Stimulated activated CD8-positive, alpha-beta memory T cell treated with anti-CD3 and anti-CD28 coated beads, Interleukin-7, amount 100 ng/mL, for 24 hours (primary cell): Measurements from ENCODE around the gene C5orf52.
"Not testable (repeated sequence)": the region's sequence is repeated elsewhere in the genome, so short reads cannot be mapped to it uniquely, and the experiment has no call there.

Experiments used
- DNase-seq: peaks from one replicate; pipeline ENCODE4 v3.0.0-alpha.2; 2020; ENCODE audit warnings: low read depth

C5orf52 gene

GRCh38 chr5:157670662-157671591 lies at the start of gene C5orf52:
TSS of gene C5orf52 (plus strand) at chr5:157671533. CDS start at chr5:157671615, 82 bp downstream.
- no peak for DNase-seq

GRCh38 chr5:157624144-157624543 lies 47.2 kb upstream of the C5orf52 start:
- no peak for DNase-seq

GRCh38 chr5:157626831-157627230 lies 44.5 kb upstream of the C5orf52 start:
- DNase-seq: no peak

GRCh38 chr5:157630341-157630740 lies 41.0 kb upstream of the C5orf52 start:
- no peak for DNase-seq

- DNase-seq: no peak
Measured at GRCh38 chr5:157640406-157641066, 30.8 kb upstream of the C5orf52 start.

GRCh38 chr5:157648275-157648990 lies 22.9 kb upstream of the C5orf52 start:
- DNase-seq: no peak

GRCh38 chr5:157649101-157649500 lies 22.2 kb upstream of the C5orf52 start:
- no peak for DNase-seq

GRCh38 chr5:157650991-157651611 lies 20.2 kb upstream of the C5orf52 start:
- DNase-seq: no peak

- peak; percentile 40 for DNase-seq
Measured at GRCh38 chr5:157651623-157652376, 19.5 kb upstream of the C5orf52 start.

- no peak for DNase-seq
Measured at GRCh38 chr5:157652377-157652692, 19.0 kb upstream of the C5orf52 start, which contains the start of gene SOX30. TSS of gene SOX30 (minus strand) at chr5:157652438. CDS start at chr5:157652078, 360 bp downstream.

- DNase-seq: no peak
Measured at GRCh38 chr5:157657516-157657915, 13.8 kb upstream of the C5orf52 start.

GRCh38 chr5:157658893-157659292 lies 12.4 kb upstream of the C5orf52 start:
- DNase-seq: no peak

GRCh38 chr5:157659868-157660660 lies 11.3 kb upstream of the C5orf52 start:
- DNase-seq: no peak

- DNase-seq: no peak
Measured at GRCh38 chr5:157665467-157666070, 5.8 kb upstream of the C5orf52 start.

GRCh38 chr5:157668356-157668755 lies 3.0 kb upstream of the C5orf52 start:
- no peak for DNase-seq

- no peak for DNase-seq
Measured at GRCh38 chr5:157669701-157670097, 1.6 kb upstream of the C5orf52 start.

GRCh38 chr5:157671592-157672330 lies 428 bp downstream of the C5orf52 start:
- DNase-seq: no peak

- no peak for DNase-seq
Measured at GRCh38 chr5:157672976-157673375, 1.6 kb downstream of the C5orf52 start.

- not testable (repeated sequence) for DNase-seq
Measured at GRCh38 chr5:157674351-157674750, 3.0 kb downstream of the C5orf52 start.
